Raji (cell line): ENCODE data around the gene PI16.

ENCODE experiments used
- POLR2A ChIP-seq: IDR thresholded peaks from 2 replicates; pipeline ENCODE4 v1.6.1; 2011; ENCODE audit warnings: low read depth, low read length, control low read depth; ENCODE audit not compliant: insufficient read depth

PI16 gene

GRCh38 chr6:36964908-36965307, 10.4 kb downstream of the PI16 start:
- no peak for TF ChIP-seq POLR2A

- no peak for TF ChIP-seq POLR2A
Measured at GRCh38 chr6:36967301-36967700, 12.8 kb downstream of the PI16 start.

GRCh38 chr6:36967757-36968156, 13.2 kb downstream of the PI16 start:
- no peak for TF ChIP-seq POLR2A

GRCh38 chr6:36968266-36968977, 13.9 kb downstream of the PI16 start:
- TF ChIP-seq POLR2A: no peak

GRCh38 chr6:36969240-36969691, 14.7 kb downstream of the PI16 start:
- TF ChIP-seq POLR2A: no peak

- no peak for TF ChIP-seq POLR2A
Measured at GRCh38 chr6:36969988-36970891, 15.7 kb downstream of the PI16 start.

GRCh38 chr6:36970892-36971842, 16.6 kb downstream of the PI16 start:
- TF ChIP-seq POLR2A: no peak

GRCh38 chr6:36971921-36972673, 17.6 kb downstream of the PI16 start:
- no peak for TF ChIP-seq POLR2A

- TF ChIP-seq POLR2A: no peak
Measured at GRCh38 chr6:36973190-36973589, 18.7 kb downstream of the PI16 start.

- TF ChIP-seq POLR2A: no peak
Measured at GRCh38 chr6:36973647-36974046, 19.1 kb downstream of the PI16 start.

GRCh38 chr6:36975231-36976006, 20.9 kb downstream of the PI16 start:
- TF ChIP-seq POLR2A: no peak

- TF ChIP-seq POLR2A: no peak
Measured at GRCh38 chr6:36976007-36976264, 21.4 kb downstream of the PI16 start.

GRCh38 chr6:36976509-36976908, 22.0 kb downstream of the PI16 start:
- no peak for TF ChIP-seq POLR2A

GRCh38 chr6:36976931-36977330, 22.4 kb downstream of the PI16 start:
- TF ChIP-seq POLR2A: no peak
